Naive thymus-derived CD8-positive, alpha-beta T cell (primary cell): ENCODE data around the gene CHN2. TPM values are rescaled to one million over a fixed set of nuclear protein-coding genes. Genes with fewer than 3 reads are reported as not detected.

Experiments
- ATAC-seq, 2 donors: fragments of 150-1000 bp; cut with Tn5 transposase in 1 of 2; sonication (Bioruptor Pico), chemical (Tn5 transposase) in 1 of 2; 1 replicate in 1 of 2; 2 replicates in 1 of 2; pipeline ENCODE4 v1.10.0; 2021; ENCODE audit warnings: mild to moderate bottlenecking in 2 of 2, moderate library complexity in 2 of 2
- POLR2A ChIA-PET: fragments of 350-600 bp; sonication (Branson Sonifier 250); formaldehyde crosslinking; loops from one replicate; lab custom pipeline; 2021; ENCODE audit warnings: antibody characterized with exemption; lab: Charles Lee
- DNase-seq, 10 donors: peaks; one replicate each; pipeline versions ENCODE4 v3.0.0 to v3.0.0-alpha.2; 2020 to 2022
- H3K27ac Mint-ChIP-seq, 10 donors: one replicate each; pipeline ENCODE4 v1.8.0; 2020 to 2022; ENCODE audit warnings: mild to moderate bottlenecking in 10 of 10, mixed read lengths in 10 of 10, moderate library complexity in 4 of 10, inconsistent platforms in 1 of 10
- H3K27me3 Mint-ChIP-seq, 5 donors: one replicate each; pipeline ENCODE4 v1.8.0; 2021 to 2022; ENCODE audit warnings: mixed read lengths in 5 of 5
- H3K36me3 Mint-ChIP-seq, 3 donors: one replicate each; pipeline ENCODE4 v1.8.0; 2020 to 2022; ENCODE audit warnings: mixed read lengths in 3 of 3, mild to moderate bottlenecking in 2 of 3, inconsistent platforms in 1 of 3
- H3K4me1 Mint-ChIP-seq, 4 donors: one replicate each; pipeline ENCODE4 v1.8.0; 2021 to 2022; ENCODE audit warnings: mixed read lengths in 4 of 4
- H3K4me3 Mint-ChIP-seq, 10 donors: one replicate each; pipeline ENCODE4 v1.8.0; 2020 to 2022; ENCODE audit warnings: mild to moderate bottlenecking in 10 of 10, mixed read lengths in 10 of 10, moderate library complexity in 6 of 10, inconsistent platforms in 1 of 10
- H3K9me3 Mint-ChIP-seq, 9 donors: one replicate each; pipeline ENCODE4 v1.8.0; 2020 to 2022; ENCODE audit warnings: mixed read lengths in 9 of 9, mild to moderate bottlenecking in 3 of 9, inconsistent platforms in 1 of 9, moderate library complexity in 1 of 9
- polyA plus RNA-seq, 3 donors: library from polyadenylated mRNA; unstranded; fragments of 300-500 nt; fragmentation: Illumina TruSeq; gene quantifications; one replicate each; pipeline ENCODE4 v1.2.3, GENCODE V29; 2021
- total RNA-seq, 8 experiments: library from RNA in 2 of 8; stranded (reverse) in 2 of 8; gene quantifications; one replicate each; pipeline ENCODE4 v1.2.3 and lab custom pipeline; 2021 to 2026

Gene CHN2
- total and polyA plus RNA-seq, 5 experiments from 2014 or later = 0.90 to 11.1 (median 1.5) TPM

DNA sequence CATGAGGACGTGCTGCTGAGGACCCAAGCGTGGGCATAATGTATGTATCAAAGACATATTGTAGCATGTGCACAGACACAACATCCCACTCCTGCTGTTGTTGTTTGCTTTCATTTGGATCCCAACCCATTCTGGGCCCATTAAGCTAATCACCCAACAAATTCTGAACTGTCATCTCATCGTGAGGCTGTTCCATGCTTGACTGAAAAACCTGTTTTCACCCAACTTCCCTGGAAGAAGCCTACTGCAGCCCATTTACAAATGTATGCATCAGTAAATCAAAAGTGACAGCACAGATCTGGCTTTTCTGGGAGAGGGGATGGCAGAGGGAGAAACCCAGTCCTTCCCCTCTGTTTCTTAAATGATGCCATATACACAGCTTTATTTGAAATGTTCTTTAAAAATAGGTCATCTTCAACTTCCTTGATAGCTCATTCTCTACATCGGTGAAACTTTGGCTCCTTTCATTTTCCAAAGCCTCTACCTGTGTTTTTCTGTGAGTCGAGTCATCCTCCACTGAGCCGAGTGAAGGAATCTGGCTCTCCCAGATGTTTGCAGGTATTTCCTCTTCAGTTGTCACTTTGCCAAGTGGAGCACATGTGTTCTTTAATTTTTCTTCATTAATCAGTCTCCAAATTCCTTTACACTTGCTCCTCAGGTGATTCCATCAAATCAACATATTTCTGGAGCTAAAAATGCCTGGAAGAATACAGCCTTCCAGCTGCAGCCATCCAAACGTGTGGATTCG lies 151.8 kb downstream of the CHN2 start:
- Mint-ChIP-seq H3K36me3 (no peaks in the 10 kb centered on the region), H3K27ac (peak overlapping the region in 1 of 10 donors; percentile 1), H3K9me3 (no peaks in the 10 kb centered on the region), H3K4me1 (no peaks in the 10 kb centered on the region), H3K4me3 (no peak overlapping the region), H3K27me3 (peaks cover 0 to 4% (median 1%) of the 10 kb centered on the region in 5 donors)
- ATAC-seq (no peak), DNase-seq (no peak)
- POLR2A ChIA-PET = no interaction called here

- Mint-ChIP-seq H3K36me3 (no peaks in the 10 kb centered on the region), H3K27me3 (peaks cover 0 to 9% (median 3%) of the 10 kb centered on the region in 5 donors), H3K27ac (no peak overlapping the region), H3K4me1 (no peaks in the 10 kb centered on the region), H3K9me3 (no peaks in the 10 kb centered on the region), H3K4me3 (no peak overlapping the region)
- no peak for ATAC-seq
- POLR2A ChIA-PET = no interaction called here
- no peak for DNase-seq
Measured at GRCh38 chr7:29349362-29349761, 154.8 kb downstream of the CHN2 start.

DNA sequence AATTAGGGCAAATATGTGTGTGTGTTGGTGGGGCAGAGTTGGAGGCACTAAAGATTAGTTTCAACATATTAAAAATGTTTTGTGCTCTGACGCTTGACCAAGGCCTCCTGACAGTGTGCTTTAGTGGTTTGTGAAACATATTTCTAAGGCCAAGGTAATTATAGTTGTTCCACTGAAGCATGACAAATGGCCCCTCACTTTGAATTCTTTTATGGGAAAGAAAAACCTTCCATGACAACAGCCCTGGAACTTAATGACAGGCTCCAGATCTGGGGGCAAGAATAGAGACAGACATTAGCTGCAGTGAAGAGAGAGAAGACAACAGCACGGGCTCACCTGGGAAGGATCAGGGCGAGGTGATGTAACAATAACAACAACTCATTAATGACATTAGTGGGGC lies 155.8 kb downstream of the CHN2 start:
- DNase-seq (no peak), ATAC-seq (no peak)
- Mint-ChIP-seq H3K27ac (no peak overlapping the region), H3K9me3 (no peaks in the 10 kb centered on the region), H3K36me3 (no peaks in the 10 kb centered on the region), H3K4me1 (no peaks in the 10 kb centered on the region), H3K4me3 (no peak overlapping the region), H3K27me3 (peaks cover 0 to 9% (median 3%) of the 10 kb centered on the region in 5 donors)
- POLR2A ChIA-PET = no interaction called here

DNA sequence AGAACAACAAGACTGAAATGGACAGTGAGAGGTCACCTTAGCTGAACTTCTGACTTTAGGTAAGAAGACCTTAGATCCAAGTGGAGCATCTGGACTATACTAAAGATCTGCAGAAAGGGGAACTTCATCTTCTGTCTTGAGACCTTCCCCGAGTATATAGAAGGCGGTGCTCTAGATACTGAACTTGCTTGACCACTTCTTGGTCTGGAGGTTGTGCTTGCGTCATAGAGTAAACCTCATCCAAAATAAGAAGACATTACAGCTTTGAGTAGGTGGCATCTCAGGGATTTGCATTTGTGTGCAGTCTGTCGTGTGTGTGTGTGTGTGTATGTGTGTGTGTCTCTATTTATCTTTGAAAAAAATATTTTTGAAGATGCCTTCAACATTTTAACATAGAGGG lies 157.5 kb downstream of the CHN2 start:
- Mint-ChIP-seq H3K4me3 (no peak overlapping the region), H3K9me3 (no peaks in the 10 kb centered on the region), H3K27me3 (peaks cover 0 to 9% (median 3%) of the 10 kb centered on the region in 5 donors), H3K27ac (no peak overlapping the region), H3K4me1 (no peaks in the 10 kb centered on the region), H3K36me3 (no peaks in the 10 kb centered on the region)
- DNase-seq (no peak), ATAC-seq (no peak)
- POLR2A ChIA-PET = no interaction called here

- DNase-seq = no peak
- Mint-ChIP-seq H3K4me1 (no peaks in the 10 kb centered on the region), H3K27me3 (peaks cover 0 to 9% (median 3%) of the 10 kb centered on the region in 5 donors), H3K27ac (no peak overlapping the region), H3K36me3 (no peaks in the 10 kb centered on the region), H3K9me3 (no peaks in the 10 kb centered on the region), H3K4me3 (no peak overlapping the region)
- ATAC-seq = no peak
- POLR2A ChIA-PET = no interaction called here
Measured at GRCh38 chr7:29353810-29354209, 159.2 kb downstream of the CHN2 start.

DNA sequence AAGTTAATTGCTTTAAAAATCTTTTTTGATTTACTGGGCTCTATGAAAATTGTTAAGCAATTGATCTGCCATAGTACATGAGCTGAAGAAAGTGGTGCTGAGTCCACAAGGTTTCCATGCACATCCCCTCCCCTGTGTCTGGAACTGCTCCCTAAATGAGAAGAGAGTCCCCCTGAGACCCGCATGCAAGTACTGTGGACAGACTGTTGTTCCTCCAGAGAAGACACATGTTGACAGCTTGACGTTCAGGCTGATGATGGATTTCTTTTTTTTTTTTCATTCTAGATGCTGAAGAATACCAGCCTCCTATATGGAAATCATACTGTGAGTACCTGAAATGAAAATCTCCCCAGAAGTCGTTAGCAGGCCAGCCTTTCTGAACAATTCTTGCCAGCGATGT lies 159.8 kb downstream of the CHN2 start:
- DNase-seq (no peak), ATAC-seq (no peak)
- no peaks in the 10 kb centered on the region for H3K36me3 Mint-ChIP-seq
- H3K4me1 Mint-ChIP-seq = no peaks in the 10 kb centered on the region
- peaks cover 0 to 9% (median 3%) of the 10 kb centered on the region in 5 donors for H3K27me3 Mint-ChIP-seq
- H3K27ac Mint-ChIP-seq = no peak overlapping the region
- POLR2A ChIA-PET = no interaction called here
- no peak overlapping the region for H3K4me3 Mint-ChIP-seq
- no peaks in the 10 kb centered on the region for H3K9me3 Mint-ChIP-seq

GRCh38 chr7:29355388-29355787 lies 160.8 kb downstream of the CHN2 start:
- Mint-ChIP-seq H3K36me3 (no peaks in the 10 kb centered on the region), H3K4me1 (no peaks in the 10 kb centered on the region), H3K4me3 (no peak overlapping the region), H3K27me3 (peaks cover 0 to 9% (median 3%) of the 10 kb centered on the region in 5 donors), H3K9me3 (no peaks in the 10 kb centered on the region), H3K27ac (no peak overlapping the region)
- POLR2A ChIA-PET = no interaction called here
- DNase-seq = no peak
- ATAC-seq = no peak

GRCh38 chr7:29356631-29357030 lies 162.1 kb downstream of the CHN2 start:
- no peaks in the 10 kb centered on the region for H3K36me3 Mint-ChIP-seq
- POLR2A ChIA-PET = no interaction called here
- no peak overlapping the region for H3K4me3 Mint-ChIP-seq

DNA sequence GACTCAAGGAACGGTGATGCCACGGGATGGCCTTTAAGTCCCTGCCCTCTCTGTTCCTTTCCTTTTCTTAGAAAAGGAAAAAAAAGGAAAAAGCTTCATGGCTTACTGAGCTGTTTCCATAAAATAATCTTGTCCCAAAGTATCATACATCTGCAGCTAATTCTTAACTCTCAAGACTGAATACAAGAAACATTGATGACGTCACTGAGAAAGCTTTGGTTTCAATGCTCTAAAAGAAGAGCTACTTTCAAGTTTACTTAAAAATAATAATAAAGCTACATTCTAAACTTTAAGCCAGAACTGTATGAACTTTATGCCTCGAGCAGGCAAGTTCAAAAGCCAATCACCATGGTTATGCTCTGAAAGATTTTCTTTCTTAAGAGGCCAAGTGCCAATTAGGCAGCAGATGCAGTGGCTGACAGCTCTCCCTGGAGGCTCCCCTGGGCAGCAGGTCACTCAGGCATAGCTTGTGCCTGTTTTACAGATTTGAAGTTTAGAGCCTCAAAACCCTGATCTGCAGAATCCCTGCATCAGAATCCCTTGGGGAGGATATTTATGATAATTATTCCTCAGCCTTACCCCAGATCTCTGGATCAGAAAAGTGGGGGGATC lies 165.0 kb downstream of the CHN2 start:
- POLR2A ChIA-PET = no interaction called here
- DNase-seq = no peak
- Mint-ChIP-seq H3K4me3 (no peak overlapping the region), H3K27ac (no peak overlapping the region), H3K4me1 (no peaks in the 10 kb centered on the region), H3K36me3 (no peaks in the 10 kb centered on the region), H3K27me3 (peaks cover 0 to 4% (median 0%) of the 10 kb centered on the region in 5 donors), H3K9me3 (no peaks in the 10 kb centered on the region)
- no peak for ATAC-seq

More at GRCh38 chr7:29356631-29357030, 162.1 kb downstream of the CHN2 start:
- no peak overlapping the region for H3K27ac Mint-ChIP-seq
- H3K9me3 Mint-ChIP-seq = no peaks in the 10 kb centered on the region
- DNase-seq = no peak
- H3K4me1 Mint-ChIP-seq = no peaks in the 10 kb centered on the region
- no peak for ATAC-seq
- peaks cover 0 to 4% (median 0%) of the 10 kb centered on the region in 5 donors for H3K27me3 Mint-ChIP-seq

DNA sequence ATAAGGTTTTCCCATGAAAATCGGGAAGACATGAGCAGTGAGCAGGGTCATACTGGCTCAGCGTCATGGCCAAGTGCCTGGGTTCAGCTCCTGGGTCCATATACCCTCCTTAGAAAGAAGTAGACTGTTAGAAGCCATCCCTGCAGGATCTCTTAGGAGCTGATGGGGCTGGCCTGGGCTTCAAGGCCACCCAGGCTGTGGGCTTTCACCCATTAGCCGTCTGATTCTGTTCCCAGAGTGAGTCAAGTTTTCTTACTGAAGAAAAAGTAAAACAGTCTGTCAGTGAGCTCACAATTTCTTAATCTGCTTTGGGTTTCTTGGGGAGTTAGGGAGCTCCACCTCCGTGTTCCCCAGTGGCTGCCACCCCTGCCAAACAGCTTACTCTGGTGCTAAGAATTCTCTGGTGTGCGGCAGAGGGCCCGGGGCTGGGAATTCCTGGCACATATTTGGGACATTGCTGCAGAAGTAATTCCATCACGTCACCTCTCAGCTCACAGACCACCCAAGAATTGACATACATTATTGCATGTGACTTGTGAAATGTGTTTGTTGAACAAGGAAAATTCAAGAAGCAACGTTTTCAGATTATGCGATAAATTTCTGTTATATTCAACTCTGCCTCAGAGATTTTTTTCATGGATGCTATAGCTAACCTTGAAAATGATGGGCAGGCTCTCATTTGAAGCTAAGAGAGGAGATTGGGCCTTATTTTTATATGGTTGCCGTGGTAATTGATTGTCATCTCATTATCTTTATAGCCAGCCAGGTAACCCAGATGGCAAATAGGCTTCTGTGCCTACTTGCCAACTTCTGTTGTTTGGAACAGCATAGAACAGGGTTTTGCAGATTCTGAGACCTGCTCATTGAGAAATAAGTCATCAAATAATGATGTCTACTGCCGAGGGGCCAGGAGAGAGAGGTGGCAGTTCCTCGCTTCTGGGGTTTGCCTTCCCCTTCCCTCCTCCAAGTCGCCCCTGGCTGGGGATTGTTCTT lies 166.4 kb downstream of the CHN2 start:
- no peak for ATAC-seq
- H3K4me3 Mint-ChIP-seq = no peak overlapping the region
- H3K9me3 Mint-ChIP-seq = no peaks in the 10 kb centered on the region
- H3K27ac Mint-ChIP-seq = no peak overlapping the region
- POLR2A ChIA-PET = no interaction called here
- no peaks in the 10 kb centered on the region for H3K4me1 Mint-ChIP-seq
- no peaks in the 10 kb centered on the region for H3K36me3 Mint-ChIP-seq
- H3K27me3 Mint-ChIP-seq = peaks cover 0 to 4% (median 0%) of the 10 kb centered on the region in 5 donors
- no peak for DNase-seq

GRCh38 chr7:29362380-29362779 lies 167.8 kb downstream of the CHN2 start:
- Mint-ChIP-seq H3K4me3 (no peak overlapping the region), H3K9me3 (no peaks in the 10 kb centered on the region), H3K27ac (peak overlapping the region in 1 of 10 donors; percentile 43), H3K36me3 (no peaks in the 10 kb centered on the region), H3K27me3 (no peaks in the 10 kb centered on the region), H3K4me1 (no peaks in the 10 kb centered on the region)
- DNase-seq (no peak), ATAC-seq (no peak)
- POLR2A ChIA-PET = no interaction called here

DNA sequence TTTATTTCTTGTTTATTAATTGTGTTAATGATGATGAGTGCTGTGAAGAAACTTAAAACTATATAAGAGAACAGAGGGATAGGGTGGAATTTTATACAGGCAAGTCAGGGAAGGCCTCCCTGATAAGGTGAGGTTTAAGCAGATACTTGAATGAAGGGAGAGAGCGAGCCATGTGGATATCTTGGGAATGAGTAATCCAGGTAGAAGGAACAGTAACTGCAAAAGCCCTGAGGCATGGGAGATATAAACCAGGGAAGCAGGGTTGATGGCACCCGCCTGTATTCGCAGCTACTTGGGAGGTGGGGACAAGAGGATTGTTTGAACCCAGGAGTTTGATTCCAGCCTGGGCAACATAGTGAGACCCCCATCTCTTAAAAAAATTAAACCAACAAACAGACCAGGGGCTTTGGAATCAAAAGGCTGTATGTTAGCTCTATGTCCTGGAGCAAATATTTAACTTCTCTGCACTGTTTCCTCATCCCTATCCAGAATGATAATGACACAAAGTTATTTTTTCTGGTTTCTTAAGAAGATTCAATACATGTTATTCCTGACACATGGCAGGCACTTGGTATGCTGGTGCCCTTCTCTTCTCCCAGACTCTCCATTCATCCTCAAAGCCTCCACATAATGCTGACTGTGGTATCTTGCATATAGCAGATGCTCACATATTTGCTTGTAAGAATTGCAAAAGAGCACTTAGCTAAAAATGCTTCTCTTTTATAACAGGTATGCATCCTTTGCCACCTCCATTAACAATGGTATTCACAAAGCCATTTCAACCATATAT lies 169.3 kb downstream of the CHN2 start:
- no peak for ATAC-seq

More for the DNA sequence above, 169.3 kb downstream of the CHN2 start:
- POLR2A ChIA-PET = no interaction called here
- Mint-ChIP-seq H3K27ac (no peak overlapping the region), H3K9me3 (no peaks in the 10 kb centered on the region), H3K36me3 (no peaks in the 10 kb centered on the region), H3K4me3 (no peak overlapping the region), H3K4me1 (no peaks in the 10 kb centered on the region), H3K27me3 (no peaks in the 10 kb centered on the region)
- DNase-seq = no peak
